ENCODE results near the gene TALDO1.

GRCh38 chr11:721741-722345 is 25.4 kb upstream of the TALDO1 start:
- peak; percentile 9 to 67 (median 56) for TF ChIP-seq POLR2AphosphoS5 (IDR thresholded peaks at IDR 0.05)
- peak in 3 of 11 experiments; percentile 13 to 28 (median 21) for TF ChIP-seq CTCF (IDR thresholded peaks at IDR 0.05 in 8 of 11, conservative IDR thresholded peaks at IDR 0.05 in 3 of 11)

Measured in spleen (tissue), 7 donors.